ENCODE measurements around the gene CALCOCO1.
A peak's percentile ranks its signal among the peaks of the same experiment; 100 is the strongest.

Gene CALCOCO1

DNA sequence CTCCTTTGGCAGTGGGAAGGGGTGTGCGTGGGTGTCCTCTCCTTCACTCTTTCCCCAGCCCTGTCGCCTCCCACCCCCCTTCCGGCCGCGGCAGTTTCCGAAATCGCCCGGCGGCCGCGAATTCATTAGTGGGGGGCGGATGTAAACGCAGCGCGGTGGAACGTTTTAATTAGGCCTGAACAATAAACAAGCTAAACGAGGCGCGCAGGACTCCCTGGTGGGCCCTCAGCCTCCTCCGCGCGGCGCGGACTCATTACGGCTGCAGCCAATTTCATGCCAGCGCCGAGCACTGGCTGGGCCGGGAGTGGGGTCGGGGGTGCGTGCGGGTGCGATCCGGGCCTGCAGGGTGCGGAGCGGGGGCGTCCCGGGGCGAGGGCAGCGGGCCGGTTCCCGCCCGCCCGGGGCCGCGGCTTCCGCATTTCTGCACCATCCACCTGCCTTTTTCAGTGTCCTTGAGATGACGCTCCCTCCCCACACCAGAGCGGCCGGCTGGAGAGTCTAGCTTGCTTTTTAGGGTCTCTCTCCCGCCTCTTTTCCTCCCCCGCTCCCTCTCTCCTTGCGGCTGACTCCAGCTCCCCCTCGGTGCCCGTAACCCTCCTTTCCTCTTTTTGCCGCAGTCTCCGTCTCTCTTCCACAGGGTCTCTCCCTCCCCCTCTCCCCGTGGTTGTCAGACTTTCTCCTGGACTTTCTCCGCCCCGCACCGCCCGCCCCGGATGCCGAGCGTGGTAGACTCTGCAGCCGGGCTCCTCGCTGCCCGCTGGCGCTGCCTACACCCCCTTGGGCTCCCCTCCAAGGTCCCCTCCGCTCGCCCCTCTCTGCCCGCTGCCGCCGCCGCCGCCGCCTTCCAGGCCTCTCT, 24.3 kb upstream of the CALCOCO1 start, which contains the start of gene CISTR:
Gene CISTR (minus strand): TSS at position 644 of the 856 bp plus-strand sequence.
- DNase-seq: peak in 1 of 2 experiments; percentile 15

DNA sequence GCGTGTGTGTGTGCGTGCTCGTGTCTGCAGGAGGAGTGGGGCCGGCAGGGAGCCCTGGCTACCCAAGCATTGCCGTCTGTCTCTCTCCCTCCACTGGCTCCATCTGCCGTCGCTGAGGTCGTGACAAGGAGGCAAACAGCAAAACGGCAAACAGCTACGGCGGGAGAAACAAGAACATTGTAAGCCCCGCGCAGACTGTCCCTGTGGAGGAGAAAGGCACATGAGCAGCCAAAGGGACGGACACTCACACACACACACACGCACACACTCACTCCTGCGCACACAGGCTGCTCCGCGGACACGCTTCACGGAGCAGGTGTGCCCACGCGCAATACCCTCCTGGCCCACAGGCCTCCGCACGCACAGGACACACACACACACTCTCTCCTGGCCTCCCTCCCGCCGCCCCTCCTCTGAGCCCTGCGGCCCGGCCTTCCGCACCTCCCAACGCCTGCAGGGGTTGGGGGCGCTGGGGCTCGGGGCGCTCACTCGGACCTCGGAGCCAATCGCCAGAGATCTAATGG, 23.6 kb upstream of the CALCOCO1 start:
- DNase-seq: no peak

DNA sequence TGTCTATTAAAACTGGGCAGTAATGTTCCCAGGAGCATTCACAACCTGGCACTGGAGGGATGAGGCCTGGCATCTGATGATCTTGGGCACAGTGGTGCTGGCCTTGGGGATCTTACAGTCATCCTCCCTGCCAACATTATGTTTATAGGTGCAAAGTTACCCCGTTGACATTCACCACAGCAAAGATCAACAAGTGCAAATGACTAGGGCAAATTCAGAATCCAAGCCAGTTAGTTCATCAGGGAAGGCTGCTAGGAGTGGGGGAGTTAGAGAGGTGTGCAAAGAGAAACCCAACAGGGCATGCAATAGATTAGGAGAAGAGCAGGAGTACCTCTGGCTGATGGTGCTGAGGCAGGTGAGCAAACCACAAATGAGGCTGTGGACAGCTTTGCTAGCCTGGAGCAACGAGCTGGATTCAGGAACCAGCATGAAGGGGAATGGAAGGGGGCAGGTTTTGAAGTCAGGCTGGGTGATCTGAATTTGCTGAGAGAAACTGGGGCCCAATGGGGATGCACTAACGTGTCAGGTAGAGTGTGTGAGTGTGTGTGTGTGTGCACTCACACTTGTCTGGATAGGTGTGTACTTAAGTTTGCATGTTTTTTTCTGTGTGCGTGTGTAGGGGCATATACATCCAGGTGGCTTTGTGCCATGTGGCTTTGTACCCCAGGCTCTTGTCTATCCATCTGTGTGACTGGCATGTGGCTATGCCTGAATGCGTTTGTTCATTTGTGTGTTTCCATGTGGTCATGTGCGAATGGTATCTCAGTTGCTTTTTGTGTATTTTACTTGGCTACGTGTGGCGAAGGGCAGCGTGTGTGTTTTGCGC, 22.9 kb upstream of the CALCOCO1 start:
- DNase-seq: no peak

DNA sequence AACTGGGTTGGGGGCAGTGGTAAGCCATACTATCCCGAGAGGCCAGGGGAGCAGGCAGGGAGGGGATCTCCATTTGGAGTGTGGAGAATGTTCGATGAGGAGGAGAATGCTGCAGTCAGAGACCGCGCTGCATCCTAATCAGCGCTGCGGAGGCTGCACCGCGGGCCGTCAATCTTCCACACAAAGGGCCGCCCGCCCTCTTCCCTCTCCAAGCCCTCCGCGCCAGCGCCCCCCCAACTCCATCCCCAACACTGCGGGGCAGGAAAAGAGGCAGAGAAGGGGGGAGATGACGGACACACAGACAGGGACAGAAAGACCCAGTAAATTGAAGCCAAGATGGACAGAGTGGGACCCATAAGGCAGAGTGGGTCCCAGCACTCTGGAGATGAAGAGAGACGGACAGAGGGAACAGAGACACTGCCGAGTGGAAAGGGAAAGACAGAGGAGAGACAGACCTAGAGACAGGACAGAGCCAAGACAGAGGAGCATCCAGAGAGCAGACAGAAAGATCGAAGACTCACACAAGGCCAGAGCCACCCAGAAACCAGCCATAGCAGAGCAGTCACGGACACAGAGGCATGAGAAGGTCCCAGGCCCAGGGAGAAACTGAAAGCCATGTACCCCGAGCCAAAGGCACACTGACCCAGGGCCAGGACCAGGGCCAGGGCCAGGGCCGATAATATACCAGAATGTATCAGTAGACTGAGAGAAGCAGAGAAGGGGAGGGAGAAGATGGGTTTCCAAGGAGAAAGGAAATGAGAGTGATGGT, 21.0 kb upstream of the CALCOCO1 start:
- no peak for DNase-seq

- DNase-seq: no peak
Measured at GRCh38 chr12:53747095-53747494, 19.8 kb upstream of the CALCOCO1 start.

DNA sequence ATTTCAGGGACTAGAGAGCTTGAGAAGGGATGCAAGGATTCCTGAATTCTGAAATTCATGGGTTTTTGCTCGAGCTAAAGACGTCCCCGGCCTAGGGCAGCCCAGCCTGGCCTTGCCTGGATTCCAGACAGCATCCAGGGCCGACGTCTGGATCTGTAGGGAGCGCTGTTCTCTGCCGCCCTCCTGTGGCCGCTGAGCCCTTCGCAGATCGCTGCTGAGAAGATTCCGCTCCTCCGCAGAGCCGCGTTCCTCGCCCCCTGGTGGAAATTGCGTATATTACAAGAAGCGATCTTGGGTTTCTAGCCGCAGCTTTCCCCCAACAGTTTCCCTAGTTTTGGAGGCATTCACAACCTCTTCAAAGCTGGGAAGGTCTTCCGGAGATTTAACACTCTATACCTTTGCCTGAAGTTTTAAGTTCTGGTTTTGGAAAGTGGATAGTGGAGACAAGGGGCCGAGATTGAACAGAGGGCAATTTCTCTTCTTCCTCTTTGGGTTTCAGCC, 19.4 kb upstream of the CALCOCO1 start:
- peak; percentile 82 to 84 for DNase-seq

DNA sequence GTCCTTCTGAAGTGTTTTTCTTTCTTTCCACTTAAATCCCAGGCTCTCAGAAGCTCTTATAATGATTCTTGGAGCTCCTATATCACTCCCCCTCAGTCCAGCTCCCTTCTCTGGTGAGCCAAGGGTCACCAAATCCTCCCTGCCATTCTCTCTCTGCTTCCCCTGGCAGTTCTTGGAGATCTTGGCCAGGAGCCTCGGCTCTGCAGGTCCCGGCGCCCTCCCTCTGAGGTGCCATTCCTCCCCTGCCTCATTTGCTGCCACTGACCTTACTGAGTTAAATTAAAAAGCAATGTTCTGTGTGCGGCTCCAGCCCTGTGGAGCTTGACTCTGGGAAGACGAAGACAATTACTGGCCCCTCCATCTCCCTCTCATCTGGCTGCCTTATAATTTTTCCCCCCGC, 17.5 kb upstream of the CALCOCO1 start:
- no peak for DNase-seq

DNA sequence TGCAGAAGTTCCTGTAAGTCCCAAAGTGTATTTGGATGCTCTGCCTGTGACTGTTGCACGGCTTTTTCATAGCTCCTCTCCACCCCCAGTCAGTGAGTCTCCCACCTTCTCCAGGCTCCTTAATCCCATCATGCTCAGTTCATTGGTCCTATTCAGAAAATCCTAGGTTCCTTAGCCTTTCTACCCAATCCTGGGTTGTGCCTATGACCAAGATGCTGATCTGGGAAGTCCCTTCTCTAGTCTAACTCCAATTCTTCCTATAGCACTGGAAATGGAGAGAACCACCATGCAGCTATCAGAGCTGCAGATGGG, 16.8 kb upstream of the CALCOCO1 start:
- no peak for DNase-seq

DNA sequence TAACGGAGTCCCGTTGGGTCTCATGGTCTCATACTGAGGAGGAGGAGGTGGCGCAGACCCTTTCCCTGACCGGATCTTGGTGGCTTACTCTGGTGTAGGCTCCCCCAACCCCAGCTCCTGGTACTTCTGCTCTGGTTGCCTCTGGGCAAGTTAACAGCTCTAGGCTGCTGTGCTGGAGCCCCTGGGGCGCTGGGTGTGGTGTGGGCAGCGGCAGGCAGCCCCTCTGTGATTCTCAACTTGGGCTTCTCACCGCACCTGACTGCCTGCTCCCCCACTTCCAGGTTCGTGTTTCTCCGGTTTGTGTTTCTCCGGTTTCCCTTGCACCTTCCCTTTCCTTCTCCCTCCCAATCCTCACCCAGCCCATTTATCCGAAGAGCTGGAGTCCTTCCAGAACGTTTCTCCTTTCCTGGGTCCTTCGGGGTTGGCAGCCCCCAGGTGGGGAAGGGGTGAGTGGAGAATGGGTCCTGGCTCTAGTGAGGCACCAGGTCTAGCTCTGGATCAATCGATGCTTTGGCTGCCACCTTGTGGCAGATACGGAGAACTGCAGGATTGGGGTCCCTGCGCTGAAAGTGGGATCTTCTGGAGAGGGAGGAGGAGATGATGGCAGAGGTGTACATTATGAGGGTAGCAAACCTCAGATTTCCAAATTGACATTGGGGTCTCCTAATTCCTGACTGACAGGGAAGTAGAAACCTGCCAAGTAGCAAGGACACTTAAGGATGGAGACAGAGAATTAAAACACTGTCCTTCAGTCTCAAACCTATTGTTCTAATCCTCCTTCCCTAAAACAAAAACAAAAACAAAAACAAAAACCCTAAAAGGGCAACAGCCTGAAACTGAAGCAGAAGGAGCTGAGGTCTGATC, 16.2 kb upstream of the CALCOCO1 start:
- peak; percentile 46 for DNase-seq

DNA sequence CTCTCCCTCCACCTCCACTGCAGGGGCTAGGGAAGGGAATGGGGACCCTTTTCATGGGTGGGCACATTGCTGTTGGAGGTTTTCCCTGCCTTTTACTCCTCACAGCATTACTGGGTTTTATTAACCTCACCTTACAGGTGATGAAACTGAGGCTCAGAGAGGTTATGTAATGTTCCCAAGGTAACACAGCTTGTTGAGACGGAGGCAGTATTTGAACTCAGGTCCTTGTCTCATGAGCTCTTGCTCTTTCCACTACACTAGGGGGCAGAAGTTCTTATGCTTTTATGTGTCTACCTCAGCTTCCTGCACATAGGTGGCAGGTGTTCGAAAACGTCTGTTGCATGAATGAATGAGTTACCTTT, 12.9 kb upstream of the CALCOCO1 start:
- no peak for DNase-seq

DNA sequence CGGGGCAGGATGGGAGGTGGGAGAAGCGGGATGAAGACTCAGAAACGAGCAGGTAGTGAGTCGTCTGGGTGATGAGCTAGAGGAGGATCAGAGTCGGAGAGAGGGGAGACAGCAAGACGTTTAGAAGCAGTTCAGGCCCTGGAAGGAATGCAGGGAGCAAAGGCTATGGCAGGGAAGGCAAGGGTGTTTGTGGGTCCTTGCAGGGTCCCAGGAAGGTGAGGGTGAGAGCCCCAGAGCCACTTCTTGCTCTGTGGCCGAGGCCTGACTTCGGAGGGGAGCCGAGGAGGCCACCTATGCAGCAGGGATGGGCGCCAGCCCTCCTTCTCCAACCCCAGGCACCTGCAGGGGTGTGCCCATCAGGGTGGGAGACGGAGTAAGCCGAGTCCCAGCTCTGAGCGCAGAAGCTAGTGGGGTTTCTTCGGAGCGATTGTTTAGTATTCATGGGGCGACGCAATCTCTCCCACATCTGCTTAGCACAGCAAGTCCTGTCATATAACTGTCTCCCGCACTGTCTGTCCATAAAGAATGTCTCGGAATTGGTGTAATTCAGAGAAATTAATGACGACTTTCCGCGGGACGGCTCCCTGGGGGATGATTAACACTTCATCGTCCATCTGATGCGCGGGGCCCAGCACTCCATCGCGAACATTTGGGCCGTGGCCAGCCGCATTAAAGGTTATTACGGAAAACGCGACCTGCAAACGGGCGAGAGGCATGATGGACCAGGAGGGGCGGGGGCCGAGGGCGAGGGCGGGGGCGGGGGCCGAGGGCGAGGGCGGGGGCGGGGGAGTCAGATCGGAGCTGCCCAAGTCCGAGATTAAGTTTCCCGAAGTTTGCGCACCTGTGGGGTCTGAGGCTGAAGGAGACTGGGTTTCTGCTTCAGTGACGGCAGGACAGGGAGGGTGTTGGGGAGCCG, 12.2 kb upstream of the CALCOCO1 start:
- DNase-seq: no peak

DNA sequence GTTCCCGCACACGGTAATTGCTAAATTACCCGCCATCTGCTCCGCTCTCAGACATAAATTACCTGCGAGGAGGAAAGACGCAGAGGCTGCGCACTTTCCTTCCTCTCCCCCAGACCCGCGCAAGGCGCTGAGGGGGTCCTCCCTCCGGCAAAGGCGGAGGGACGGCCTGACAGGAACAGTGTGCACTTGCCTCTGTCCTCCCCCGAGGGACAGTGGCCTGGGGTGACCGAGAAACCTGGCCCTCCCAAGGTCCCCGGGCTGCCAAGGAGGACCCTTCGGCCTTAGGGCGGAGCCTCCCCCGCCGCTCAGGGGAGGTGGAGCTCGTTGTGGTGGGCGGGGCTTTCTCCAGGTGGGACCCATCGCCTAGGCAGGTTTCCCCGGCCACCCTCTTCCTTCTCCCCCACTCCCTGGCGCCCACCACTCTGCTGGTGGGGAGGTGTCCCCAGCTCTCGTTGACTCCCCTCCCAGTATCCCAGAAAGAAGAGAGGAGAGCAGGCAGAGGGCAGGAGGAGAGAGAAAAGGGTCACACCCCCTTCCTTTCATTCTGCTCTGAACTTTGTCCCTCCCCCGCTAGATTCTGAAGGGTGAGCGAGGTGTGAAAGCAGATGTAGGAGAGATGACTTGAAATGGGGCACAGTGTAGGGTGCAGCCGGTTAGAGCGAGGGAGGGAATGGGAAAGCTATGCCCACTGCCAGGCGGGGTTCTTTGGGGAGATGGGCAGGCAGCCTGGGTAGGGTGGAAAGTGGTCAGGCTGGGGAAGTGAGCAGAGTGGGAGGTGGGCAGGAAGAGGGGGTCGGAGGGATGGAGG, 11.4 kb upstream of the CALCOCO1 start:
- DNase-seq: peak; percentile 36 to 39

- DNase-seq: no peak
Measured at GRCh38 chr12:53737951-53738405, 10.7 kb upstream of the CALCOCO1 start.

- DNase-seq: no peak
Measured at GRCh38 chr12:53737093-53737808, 10.0 kb upstream of the CALCOCO1 start.

GRCh38 chr12:53736592-53736991, 9.3 kb upstream of the CALCOCO1 start:
- DNase-seq: no peak

- no peak for DNase-seq
Measured at GRCh38 chr12:53735556-53735955, 8.3 kb upstream of the CALCOCO1 start.

- DNase-seq: no peak
Measured at GRCh38 chr12:53734425-53734824, 7.2 kb upstream of the CALCOCO1 start.

GRCh38 chr12:53733807-53734200, 6.6 kb upstream of the CALCOCO1 start:
- DNase-seq: no peak

Data from activated CD4-positive, alpha-beta T cell treated with anti-CD3 and anti-CD28 coated beads, Interleukin-2, amount 50 U/mL, for 4 hours (primary cell).